Esophagus mucosa (tissue), 1 donor: Measurements from ENCODE around the gene NLRP14. TPM values are rescaled to one million over a fixed set of nuclear protein-coding genes. Genes with fewer than 3 reads are reported as not detected.

Experiments
- ATAC-seq: fragments of 200-7000 bp; cut with Tn5 transposase; one replicate; pipeline ENCODE4 v1.9.1; 2020
- total RNA-seq: library from RNA; stranded (reverse); gene quantifications from one replicate; pipeline ENCODE4 v1.2.4, GENCODE V29; 2023
- donor health status: DM: yes; HTN: yes; CAD: no.

NLRP14 gene
- total RNA-seq, 1 donor from 2014 or later = not detected

- ATAC-seq = no peak
These were observed 36.7 kb downstream of the NLRP14 start for GRCh38 chr11:7056828-7057513.

GRCh38 chr11:7057641-7058040 is 37.4 kb downstream of the NLRP14 start:
- ATAC-seq = no peak

GRCh38 chr11:7060868-7061267 is 40.6 kb downstream of the NLRP14 start:
- no peak for ATAC-seq

- ATAC-seq = no peak
These were observed 42.3 kb downstream of the NLRP14 start for GRCh38 chr11:7062534-7062933.

GRCh38 chr11:7072401-7073028 is 52.2 kb downstream of the NLRP14 start:
- no peak for ATAC-seq

GRCh38 chr11:7077101-7077500 is 56.8 kb downstream of the NLRP14 start:
- no peak for ATAC-seq

GRCh38 chr11:7079545-7080135 is 59.4 kb downstream of the NLRP14 start:
- ATAC-seq = no peak

- ATAC-seq = no peak
These were observed 60.6 kb downstream of the NLRP14 start for GRCh38 chr11:7080900-7081299.

GRCh38 chr11:7081441-7081840 is 61.2 kb downstream of the NLRP14 start:
- ATAC-seq = no peak

- ATAC-seq = no peak
These were observed 68.6 kb downstream of the NLRP14 start, which contains the start of gene RBMXL2 for GRCh38 chr11:7088921-7089320. RBMXL2 (plus strand) TSS chr11:7088998; CDS start chr11:7089121, 123 bp downstream.

- no peak for ATAC-seq
These were observed 69.3 kb downstream of the NLRP14 start for GRCh38 chr11:7089328-7090251.

- peak; percentile 61 for ATAC-seq
These were observed 78.1 kb downstream of the NLRP14 start for GRCh38 chr11:7098235-7098832.

GRCh38 chr11:7115780-7116179 is 95.5 kb downstream of the NLRP14 start:
- no peak for ATAC-seq

GRCh38 chr11:7116370-7116769 is 96.1 kb downstream of the NLRP14 start:
- ATAC-seq = no peak

Other genes starting within 250 kb of the NLRP14 start
- gene OR2AG2, start 248.5 kb upstream of the NLRP14 start, total RNA-seq = 0.04 TPM
- not detected for gene OR2AG1, start 237.5 kb upstream of the NLRP14 start, total RNA-seq
- 0.08 TPM for gene OR6A2, start 220.8 kb upstream of the NLRP14 start, total RNA-seq
- not detected for gene OR10A5, start 174.8 kb upstream of the NLRP14 start, total RNA-seq
- gene OR10A2, start 157.4 kb upstream of the NLRP14 start, total RNA-seq = not detected
- not detected for gene OR10A4, start 143.9 kb upstream of the NLRP14 start, total RNA-seq
- 0.20 TPM for gene OR2D2, start 128.0 kb upstream of the NLRP14 start, total RNA-seq
- not detected for gene OR2D3, start 99.5 kb upstream of the NLRP14 start, total RNA-seq
- gene ZNF215, start 94.1 kb upstream of the NLRP14 start, total RNA-seq = 2.2 TPM
- 0.88 TPM for gene ZNF214, start 133 bp upstream of the NLRP14 start, total RNA-seq
- gene RBMXL2, start 68.5 kb downstream of the NLRP14 start, total RNA-seq = not detected
- gene SYT9, start 231.4 kb downstream of the NLRP14 start, total RNA-seq = not detected